Progenitor cell of endocrine pancreas (in vitro differentiated cells): ENCODE measurements around the gene LMTK2. TPM values are rescaled to one million over a fixed set of nuclear protein-coding genes. Genes with fewer than 3 reads are reported as not detected.
A peak's percentile ranks its signal among the peaks of the same experiment; 100 is the strongest.

Source experiments
- DNase-seq: peaks from one replicate; pipeline ENCODE4 v3.0.0; 2021; ENCODE audit warnings: low spot score; ENCODE audit not compliant: unreplicated experiment
- H3K27ac Mint-ChIP-seq: 2 replicates; pipeline ENCODE4 v1.8.0; 2021; ENCODE audit warnings: mild to moderate bottlenecking, moderate library complexity, mixed read lengths
- H3K27me3 Mint-ChIP-seq: 2 replicates; pipeline ENCODE4 v1.8.0; 2021; ENCODE audit warnings: mixed read lengths
- H3K36me3 Mint-ChIP-seq: 2 replicates; pipeline ENCODE4 v1.8.0; 2022; ENCODE audit warnings: mixed read lengths; ENCODE audit not compliant: insufficient read depth
- H3K4me1 Mint-ChIP-seq: 2 replicates; pipeline ENCODE4 v1.8.0; 2021; ENCODE audit warnings: low read depth, mixed read lengths
- H3K4me3 Mint-ChIP-seq: 2 replicates; pipeline ENCODE4 v1.8.0; 2021; ENCODE audit warnings: low read depth, mild to moderate bottlenecking, moderate library complexity, mixed read lengths
- H3K9me3 Mint-ChIP-seq: 2 replicates; pipeline ENCODE4 v1.8.0; 2021; ENCODE audit warnings: low read depth, mixed read lengths
- CTCF ChIP-seq: fragments of 200-600 bp; sonication (generic); IDR thresholded peaks from one replicate; pipeline ENCODE4 v1.5.0; 2021; ENCODE audit warnings: antibody characterized with exemption, mild to moderate bottlenecking; ENCODE audit not compliant: unreplicated experiment
- total RNA-seq: library from RNA; stranded (reverse); gene quantifications from 2 replicates; pipeline ENCODE4 v1.2.1, GENCODE V29; 2021

Gene LMTK2
- total RNA-seq, 1 donor from 2014 or later: 32.3 TPM

DNA sequence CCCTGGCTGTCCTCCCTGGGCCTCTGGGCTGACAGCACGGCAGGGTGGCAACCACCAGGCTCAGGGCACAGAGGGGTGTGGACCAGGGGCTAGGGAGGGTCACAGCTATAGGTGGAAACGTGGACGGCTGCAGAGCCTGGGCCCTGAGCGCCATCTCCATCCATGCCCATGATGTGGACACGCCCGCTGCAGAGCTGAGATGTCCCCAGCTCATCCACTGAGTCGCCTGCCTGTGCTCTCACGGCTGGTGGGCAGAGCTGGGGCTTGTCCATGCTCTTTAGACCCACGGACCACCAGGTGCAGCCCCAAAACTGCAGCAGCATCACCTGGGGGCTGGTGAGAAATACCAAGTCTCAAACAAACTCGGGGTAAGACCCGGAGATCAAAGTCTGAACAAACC is 129.2 kb downstream of the LMTK2 start:
- no peaks in the 10 kb centered on the region for H3K27me3 Mint-ChIP-seq
- no peak for DNase-seq
- H3K27ac Mint-ChIP-seq: no peak overlapping the region

GRCh38 chr7:98236355-98237185 is 129.9 kb downstream of the LMTK2 start:
- no peak for TF ChIP-seq CTCF
- Mint-ChIP-seq H3K27me3 (no peaks in the 10 kb centered on the region), H3K27ac (no peak overlapping the region), H3K4me3 (no peak overlapping the region), H3K4me1 (no peaks in the 10 kb centered on the region), H3K9me3 (no peaks in the 10 kb centered on the region), H3K36me3 (peaks cover 13% of the 10 kb centered on the region)
- no peak for DNase-seq

More for the DNA sequence above, 129.2 kb downstream of the LMTK2 start:
- H3K4me3 Mint-ChIP-seq: no peak overlapping the region
- peaks cover 10% of the 10 kb centered on the region for H3K36me3 Mint-ChIP-seq
- no peaks in the 10 kb centered on the region for H3K4me1 Mint-ChIP-seq
- TF ChIP-seq CTCF: no peak
- H3K9me3 Mint-ChIP-seq: no peaks in the 10 kb centered on the region

DNA sequence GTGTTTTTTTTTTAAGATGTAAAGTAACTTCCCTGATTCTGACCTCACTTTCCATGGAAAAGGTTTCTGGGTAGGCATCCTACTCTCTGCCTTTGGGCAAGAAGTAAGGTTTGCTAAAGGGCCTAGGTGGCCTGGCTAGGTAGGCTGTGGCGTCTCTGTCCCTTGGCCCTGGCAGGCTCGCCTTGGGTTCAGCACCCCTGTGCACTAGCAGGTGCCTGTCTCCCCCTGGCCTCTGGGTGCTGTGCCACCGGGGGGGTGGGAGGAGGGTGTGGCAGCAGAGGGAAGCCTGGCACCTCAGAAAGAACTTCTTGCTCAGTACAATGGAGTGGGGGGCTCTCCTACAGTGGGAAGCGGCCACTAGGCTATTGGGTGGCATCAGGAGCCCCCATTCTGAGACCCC is 131.4 kb downstream of the LMTK2 start:
- Mint-ChIP-seq H3K27me3 (no peaks in the 10 kb centered on the region), H3K36me3 (peaks cover 13% of the 10 kb centered on the region), H3K4me3 (no peak overlapping the region), H3K9me3 (no peaks in the 10 kb centered on the region), H3K27ac (no peak overlapping the region), H3K4me1 (no peaks in the 10 kb centered on the region)
- TF ChIP-seq CTCF: no peak
- no peak for DNase-seq

DNA sequence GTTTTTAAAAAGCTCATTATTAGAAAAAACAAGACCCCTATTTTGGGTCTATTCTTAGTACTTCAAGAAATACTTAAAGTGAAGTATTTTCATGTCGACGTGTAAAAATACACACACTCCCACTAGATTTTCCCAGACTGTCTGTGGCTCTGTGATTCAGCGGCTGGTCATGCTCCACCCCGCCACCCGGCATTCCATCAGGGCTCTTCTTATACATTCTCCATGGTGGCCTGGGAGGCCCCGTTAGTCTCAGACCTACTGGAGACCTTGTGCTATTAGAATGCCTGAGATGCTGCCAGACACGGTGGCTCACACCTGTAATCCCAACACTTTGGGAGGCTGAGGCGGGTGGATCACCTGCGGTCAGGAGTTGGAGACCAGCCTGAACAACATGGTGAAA is 132.3 kb downstream of the LMTK2 start:
- no peak for TF ChIP-seq CTCF
- DNase-seq: no peak
- no peaks in the 10 kb centered on the region for H3K9me3 Mint-ChIP-seq
- H3K4me3 Mint-ChIP-seq: no peak overlapping the region
- H3K27me3 Mint-ChIP-seq: no peaks in the 10 kb centered on the region
- no peaks in the 10 kb centered on the region for H3K4me1 Mint-ChIP-seq
- H3K27ac Mint-ChIP-seq: no peak overlapping the region
- H3K36me3 Mint-ChIP-seq: peaks cover 13% of the 10 kb centered on the region

DNA sequence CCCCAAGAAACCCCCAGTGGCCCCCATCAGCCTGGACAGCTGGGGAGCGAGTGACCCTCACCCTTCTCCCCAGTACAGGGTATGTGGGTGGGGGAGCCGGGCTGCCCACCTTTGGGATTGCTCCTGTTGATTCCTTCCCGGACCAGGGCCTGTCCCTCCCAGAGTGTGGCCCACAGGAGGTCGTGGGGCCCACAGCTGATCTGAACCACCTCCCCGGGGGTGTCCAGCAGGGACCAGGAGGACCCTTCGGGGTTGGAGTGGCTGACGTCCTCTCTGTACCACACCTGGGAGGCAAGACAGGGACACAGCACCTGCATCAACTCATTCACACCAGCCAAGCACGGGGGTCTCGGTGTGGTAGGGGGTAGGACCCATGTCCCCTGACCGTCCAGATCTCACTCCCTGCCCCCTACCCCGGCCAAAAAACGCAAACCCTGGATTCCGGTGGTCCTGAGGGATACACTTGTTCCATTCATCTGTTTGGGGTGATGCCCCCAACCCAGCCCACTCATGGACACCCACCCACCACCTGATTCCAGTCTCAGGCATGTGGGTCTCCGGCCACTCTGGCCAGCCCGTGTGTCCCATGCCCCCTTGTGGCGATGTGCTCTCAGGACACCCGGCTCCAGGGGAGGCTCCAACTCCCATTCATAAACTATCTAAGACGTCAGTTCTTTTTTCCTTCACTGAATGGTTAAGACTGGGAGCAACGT is 134.5 kb downstream of the LMTK2 start:
- Mint-ChIP-seq H3K9me3 (no peaks in the 10 kb centered on the region), H3K4me3 (no peak overlapping the region), H3K4me1 (no peaks in the 10 kb centered on the region), H3K36me3 (peaks cover 10% of the 10 kb centered on the region), H3K27ac (no peak overlapping the region), H3K27me3 (no peaks in the 10 kb centered on the region)
- DNase-seq: peak; percentile 47
- TF ChIP-seq CTCF: peak; percentile 82
